Measurements from ENCODE around the gene SRPRA. TPM values are rescaled to one million over a fixed set of nuclear protein-coding genes. Genes with fewer than 3 reads are reported as not detected.

Gene SRPRA
- total RNA-seq, 2 experiments from 2014 or later: 160 to 167 TPM

Other genes starting within 250 kb of the SRPRA start
- 1 to 10 TPM; 2.3 TPM for gene CDON, start 206.0 kb downstream of the SRPRA start, total RNA-seq
- 10 to 100 TPM; 46.9 to 49.3 TPM for gene RPUSD4, start 57.2 kb downstream of the SRPRA start, total RNA-seq
- 10 to 100 TPM; 16.0 to 17.5 TPM for gene FAM118B, start 57.1 kb downstream of the SRPRA start, total RNA-seq
- 10 to 100 TPM; 49.2 to 51.6 TPM for gene FOXRED1, start 259 bp upstream of the SRPRA start, total RNA-seq
- 10 to 100 TPM in 1 of 2 experiments, 1 to 10 TPM in 1; 9.8 to 10.1 TPM for gene TIRAP, start 14.2 kb upstream of the SRPRA start, total RNA-seq
- 10 to 100 TPM; 39.2 to 39.3 TPM for gene DCPS, start 35.2 kb upstream of the SRPRA start, total RNA-seq
- 10 to 100 TPM; 13.6 to 13.9 TPM for gene ST3GAL4, start 86.8 kb upstream of the SRPRA start, total RNA-seq

Data from activated CD8-positive, alpha-beta memory T cell treated with anti-CD3 and anti-CD28 coated beads for 36 hours (primary cell).